RWPE1 (cell line): ENCODE measurements around the gene HPS4.

Experiments
- CTCF ChIA-PET: fragments of 350-600 bp; sonication (Branson Sonifier 250); formaldehyde crosslinking; extraction: SDS; loops from one replicate; lab custom pipeline; 2021; lab: Yijun Ruan, JAX
- POLR2A ChIA-PET: fragments of 400-600 bp; formaldehyde crosslinking; extraction: SDS; loops from one replicate; lab custom pipeline; 2020; ENCODE audit warnings: antibody characterized with exemption; ENCODE audit not compliant: low non-redundant PET; lab: Yijun Ruan, JAX
- DNase-seq: peaks from one replicate; pipeline ENCODE4 v3.0.0; 2012; ENCODE audit warnings: low spot score
- H3K27ac ChIP-seq: fragments of 450-650 bp; 2 replicates; pipeline ENCODE4 v1.5.1; 2017
- CTCF ChIP-seq: fragments of 450-650 bp; conservative IDR thresholded peaks from 2 replicates; pipeline ENCODE4 v1.5.1; 2017; ENCODE audit warnings: low read depth, mild to moderate bottlenecking

The HPS4 gene

GRCh38 chr22:26524870-26525269 is 41.3 kb upstream of the HPS4 start:
- no peak overlapping the region for H3K27ac ChIP-seq
- no peak for TF ChIP-seq CTCF
- no peak for DNase-seq
- CTCF ChIA-PET, result interaction anchor here (0.6 kb wide), 1 partner anchor 12 kb away, joined by 5 read pairs; no protein-coding TSS in a partner anchor
- POLR2A ChIA-PET, result no interaction called here

GRCh38 chr22:26522592-26522991 is 39.0 kb upstream of the HPS4 start:
- TF ChIP-seq CTCF, result no peak
- no peak overlapping the region for H3K27ac ChIP-seq
- POLR2A ChIA-PET, result no interaction called here
- DNase-seq, result no peak
- CTCF ChIA-PET, result no interaction called here

GRCh38 chr22:26522012-26522411 is 38.4 kb upstream of the HPS4 start:
- TF ChIP-seq CTCF, result no peak
- ChIA-PET CTCF (no interaction called here), POLR2A (no interaction called here)
- DNase-seq, result no peak
- no peak overlapping the region for H3K27ac ChIP-seq

DNA sequence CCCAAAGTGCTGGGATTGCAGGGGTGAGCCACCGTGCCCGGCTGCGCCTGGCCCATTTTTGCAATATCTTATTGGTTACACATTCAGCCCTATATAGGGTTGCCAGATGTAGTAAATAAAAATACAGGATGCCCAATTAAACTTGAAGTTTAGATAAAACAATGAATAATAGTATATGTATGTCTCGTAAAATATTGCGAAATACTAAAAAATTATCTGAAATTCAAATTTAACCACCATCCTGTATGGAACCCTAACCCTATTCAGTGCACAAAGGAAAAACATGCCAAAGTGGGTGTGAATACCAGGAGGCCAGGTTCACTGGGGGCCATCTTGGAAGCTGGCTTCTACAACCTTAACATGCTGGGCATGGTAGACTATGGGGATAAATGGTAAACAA is 33.8 kb upstream of the HPS4 start:
- POLR2A ChIA-PET, result no interaction called here
- no peak overlapping the region for H3K27ac ChIP-seq
- CTCF ChIA-PET, result no interaction called here
- no peak for TF ChIP-seq CTCF
- DNase-seq, result no peak

- no peak for DNase-seq
- POLR2A ChIA-PET, result no interaction called here
- no peak for TF ChIP-seq CTCF
- CTCF ChIA-PET, result no interaction called here
- no peak overlapping the region for H3K27ac ChIP-seq
Observed at GRCh38 chr22:26516503-26516902, 32.9 kb upstream of the HPS4 start.

DNA sequence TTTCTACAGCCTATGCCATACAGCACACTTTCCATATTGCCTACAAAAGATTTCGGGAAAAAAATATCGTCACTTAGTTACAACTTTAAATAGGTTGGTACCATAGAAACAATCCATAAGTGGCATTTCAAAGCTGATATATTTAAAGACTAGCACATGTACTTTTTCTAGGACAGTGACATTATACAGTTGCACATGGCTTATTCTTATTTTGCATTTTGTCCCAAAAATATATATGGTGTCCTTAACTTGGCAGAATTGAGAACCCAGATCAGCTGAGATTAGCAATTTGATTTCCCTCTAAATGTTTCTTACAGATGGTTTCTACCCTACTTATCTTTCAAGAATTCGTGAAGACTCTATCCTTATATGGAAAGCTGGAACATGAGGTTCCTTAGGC is 32.3 kb upstream of the HPS4 start:
- CTCF ChIA-PET, result no interaction called here
- H3K27ac ChIP-seq, result no peak overlapping the region
- DNase-seq, result no peak
- TF ChIP-seq CTCF, result no peak
- POLR2A ChIA-PET, result no interaction called here
